Measurements from ENCODE around the gene SLC38A4. TPM values are rescaled to one million over a fixed set of nuclear protein-coding genes. Genes with fewer than 3 reads are reported as not detected.

The SLC38A4 gene
- total and polyA plus RNA-seq, 11 donors: 0.04 to 0.59 (median 0.27) TPM; not detected in 2

- TF ChIP-seq CTCF (IDR thresholded peaks at IDR 0.05) (no peak), POLR2A (IDR thresholded peaks at IDR 0.05) (no peak)
- Histone ChIP-seq H3K9me3 (peaks cover 0 to 3% (median 0%) of the 10 kb centered on the region in 12 donors), H3K4me1 (peaks cover 0 to 4% (median 0%) of the 10 kb centered on the region in 12 donors), H3K27me3 (no peaks in the 10 kb centered on the region), H3K4me3 (no peak overlapping the region), H3K27ac (no peak overlapping the region), H3K36me3 (no peaks in the 10 kb centered on the region)
- DNase-seq (no peak), ATAC-seq (no peak)
- intact Hi-C loops (cut with DNase I): no loop called here
Observed at GRCh38 chr12:46717159-46717558, 108.6 kb downstream of the SLC38A4 start.
